CD14-positive monocyte (primary cell): ENCODE measurements around the gene TARBP1. TPM values are rescaled to one million over a fixed set of nuclear protein-coding genes. Genes with fewer than 3 reads are reported as not detected.
A peak's percentile ranks its signal among the peaks of the same experiment; 100 is the strongest.

Experiments
- DNase-seq, 3 donors: peaks; one replicate each; pipeline ENCODE4 v3.0.0-alpha.2; 2011 to 2022
- H2AFZ ChIP-seq: 2 replicates; pipeline ENCODE4 v1.6.0; 2012; ENCODE audit warnings: mild to moderate bottlenecking, low read depth, low read length, inconsistent platforms; ENCODE audit not compliant: insufficient read depth, poor library complexity, severe bottlenecking
- H3K27ac ChIP-seq, 2 donors: 1 replicate in 1 of 2; 2 replicates in 1 of 2; pipeline ENCODE4 v1.5.1; 2012 to 2013; ENCODE audit warnings: low read length in 2 of 2, control low read depth in 1 of 2, inconsistent platforms in 1 of 2, low read depth in 1 of 2, mild to moderate bottlenecking in 1 of 2
- H3K27me3 ChIP-seq, 2 donors: one replicate each; pipeline versions ENCODE4 v1.6.0 to v1.6.1; 2011 to 2013; ENCODE audit warnings: low read length in 2 of 2; ENCODE audit not compliant: control insufficient read depth in 2 of 2, insufficient read depth in 2 of 2
- H3K36me3 ChIP-seq, 2 donors: replicated peaks in 1 of 2; 1 replicate in 1 of 2; 2 replicates in 1 of 2; pipeline versions ENCODE4 v1.5.1 to v1.6.1; 2012 to 2013; ENCODE audit warnings: low read length in 2 of 2, control low read depth in 1 of 2, inconsistent platforms in 1 of 2, mild to moderate bottlenecking in 1 of 2; ENCODE audit not compliant: insufficient read depth in 2 of 2, control insufficient read depth in 1 of 2
- H3K4me1 ChIP-seq, 2 donors: 1 replicate in 1 of 2; 2 replicates in 1 of 2; pipeline versions ENCODE4 v1.5.1 to v1.6.1; 2012 to 2013; ENCODE audit warnings: low read length in 2 of 2, control low read depth in 1 of 2, inconsistent platforms in 1 of 2, mild to moderate bottlenecking in 1 of 2, moderate library complexity in 1 of 2; ENCODE audit not compliant: insufficient read depth in 2 of 2, control insufficient read depth in 1 of 2
- H3K4me2 ChIP-seq: replicated peaks from 2 replicates; pipeline ENCODE3; 2012; ENCODE audit warnings: low read length, moderate library complexity, mild to moderate bottlenecking; ENCODE audit not compliant: poor library complexity, severe bottlenecking; ENCODE audit errors: extremely low read depth
- H3K4me3 ChIP-seq, 3 experiments: fragments of 200-600 bp in 1 of 3; sonication (generic) in 1 of 3; replicated peaks in 1 of 3; 1 replicate in 2 of 3; 2 replicates in 1 of 3; pipeline ENCODE4 v1.5.1; 2011 to 2013; ENCODE audit warnings: low read length in 3 of 3, mild to moderate bottlenecking in 3 of 3, control low read depth in 2 of 3, low read depth in 2 of 3, inconsistent platforms in 1 of 3, moderate library complexity in 1 of 3
- H3K79me2 ChIP-seq: 2 replicates; pipeline ENCODE4 v1.6.0; 2012; ENCODE audit warnings: mild to moderate bottlenecking, control low read depth, inconsistent platforms, low read length, moderate library complexity; ENCODE audit not compliant: insufficient read depth
- H3K9ac ChIP-seq: 2 replicates; pipeline ENCODE4 v1.6.0; 2017; ENCODE audit warnings: low read length, mild to moderate bottlenecking; ENCODE audit not compliant: insufficient read depth, poor library complexity, severe bottlenecking
- H3K9me3 ChIP-seq, 2 donors: replicated peaks in 1 of 2; 1 replicate in 1 of 2; 2 replicates in 1 of 2; pipeline versions ENCODE4 v1.5.1 to v1.6.1; 2012 to 2013; ENCODE audit warnings: low read length in 2 of 2, control low read depth in 1 of 2; ENCODE audit not compliant: control insufficient read depth in 1 of 2, insufficient read depth in 1 of 2
- H4K20me1 ChIP-seq: 2 replicates; pipeline ENCODE4 v1.6.0; 2012; ENCODE audit warnings: mild to moderate bottlenecking, low read length, control low read depth, moderate library complexity; ENCODE audit not compliant: insufficient read depth
- H3K27ac Mint-ChIP-seq, 7 donors: one replicate each; pipeline ENCODE4 v1.8.0; 2020; ENCODE audit warnings: mild to moderate bottlenecking in 7 of 7, mixed read lengths in 7 of 7, moderate library complexity in 6 of 7, inconsistent platforms in 2 of 7
- H3K27me3 Mint-ChIP-seq, 3 donors: one replicate each; pipeline ENCODE4 v1.8.0; 2021 to 2022; ENCODE audit warnings: low read depth in 3 of 3, mild to moderate bottlenecking in 3 of 3, mixed read lengths in 3 of 3, moderate library complexity in 3 of 3, inconsistent platforms in 1 of 3
- H3K36me3 Mint-ChIP-seq, 2 donors: one replicate each; pipeline ENCODE4 v1.8.0; 2020; ENCODE audit warnings: mixed read lengths in 2 of 2, inconsistent platforms in 1 of 2, mild to moderate bottlenecking in 1 of 2
- H3K4me1 Mint-ChIP-seq: one replicate; pipeline ENCODE4 v1.8.0; 2020; ENCODE audit warnings: mild to moderate bottlenecking, mixed read lengths
- H3K4me3 Mint-ChIP-seq, 2 donors: one replicate each; pipeline ENCODE4 v1.8.0; 2020; ENCODE audit warnings: mild to moderate bottlenecking in 2 of 2, mixed read lengths in 2 of 2, moderate library complexity in 1 of 2
- H3K9me3 Mint-ChIP-seq, 7 donors: one replicate each; pipeline ENCODE4 v1.8.0; 2020 to 2022; ENCODE audit warnings: mixed read lengths in 7 of 7, mild to moderate bottlenecking in 6 of 7, moderate library complexity in 6 of 7, inconsistent platforms in 2 of 7
- WGBS: methylation state at CpG from one replicate; pipeline ENCODE4 v1.1.5; 2013; ENCODE audit warnings: missing lambda C conversion rate; ENCODE audit not compliant: insufficient coverage; 5-methylcytosine and 5-hydroxymethylcytosine counted together
- intact Hi-C, 2 donors: fragments of 100-400 bp; cut with micrococcal nuclease; formaldehyde crosslinking; loops; one replicate each; pipeline versions ENCODE4 v1.15.0 to v1.15.1; 2023
- polyA plus RNA-seq, 3 donors: library from polyadenylated mRNA; depleted of rRNA in 1 of 3; unstranded in 2 of 3; stranded (reverse) in 1 of 3; fragments of 300-500 nt in 2 of 3; fragments of >200 nt in 1 of 3; fragmentation: Illumina TruSeq in 2 of 3; gene quantifications; 1 replicate in 2 of 3; 2 replicates in 1 of 3; pipeline ENCODE4 v1.2.3, GENCODE V29; 2012 to 2021
- TF ChIP-seq, protein P1 (sequence below): fragments of 200-600 bp; IDR thresholded peaks from one replicate; pipeline ENCODE4 v1.8.0; 2022; ENCODE audit warnings: antibody characterized with exemption, mild to moderate bottlenecking

TARBP1 gene
- polyA plus RNA-seq, 3 donors, result 1.4 to 30.9 (median 3.2) TPM

DNA sequence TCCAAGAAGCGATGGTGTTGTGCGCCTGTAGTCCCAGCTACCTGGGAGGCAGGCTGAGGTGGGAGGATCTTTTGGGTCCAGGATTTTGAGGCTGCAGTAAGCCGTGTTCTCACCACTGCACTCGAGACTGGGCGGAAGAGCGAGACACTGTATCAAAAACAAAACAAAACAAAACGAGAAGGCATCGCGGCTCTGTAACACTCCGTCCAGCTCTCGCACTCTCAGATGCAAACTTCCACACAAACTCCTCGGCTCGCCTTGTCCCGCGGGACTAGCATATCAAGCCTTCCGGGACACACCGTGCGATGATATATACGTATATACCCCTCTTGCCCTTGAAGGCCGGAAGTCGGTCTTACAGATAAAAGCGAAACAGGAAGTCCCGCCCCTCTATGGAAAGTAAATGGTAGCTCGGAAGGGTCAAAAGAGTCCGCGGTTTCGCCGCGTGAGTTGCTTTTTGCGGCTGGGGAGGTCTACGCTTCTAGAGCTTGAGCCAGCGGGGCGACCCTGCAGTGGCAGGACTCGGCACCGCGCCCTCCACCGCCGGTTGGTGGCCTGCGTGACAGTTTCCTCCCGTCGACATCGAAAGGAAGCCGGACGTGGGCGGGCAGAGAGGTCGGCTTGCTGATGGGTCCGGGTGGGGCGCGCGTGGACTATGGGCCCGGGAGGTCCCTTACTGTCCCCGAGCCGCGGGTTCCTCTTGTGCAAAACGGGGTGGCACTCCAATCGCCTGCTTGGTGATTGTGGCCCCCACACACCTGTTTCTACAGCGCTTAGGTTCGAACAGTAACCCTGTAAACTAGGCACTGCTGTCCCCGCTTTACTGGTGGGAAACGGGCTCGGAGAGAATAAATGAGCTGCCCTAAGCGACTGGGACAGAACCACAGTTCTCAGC, 105.7 kb downstream of the TARBP1 start, which contains the start of gene COA6:
Gene COA6, plus strand, starts transcription at position 393 of the 895 bp plus-strand sequence. Its CDS starts 11 bp downstream, at position 404.
- Mint-ChIP-seq H3K27ac (peak within 1 kb of the TSS; percentile 98 to 99 (median 99)), H3K36me3 (peaks cover 31 to 32% of the 10 kb centered on the region in 2 donors), H3K9me3 (peaks cover 0 to 2% (median 0%) of the 10 kb centered on the region in 7 donors), H3K27me3 (peaks cover 0 to 4% (median 0%) of the 10 kb centered on the region in 3 donors), H3K4me3 (peak within 1 kb of the TSS; percentile 90 to 98), H3K4me1 (peaks cover 29% of the 10 kb centered on the region)
- DNase-seq, result peak; percentile 92 to 95 (median 94)
- Histone ChIP-seq H2AFZ (peak within 1 kb of the TSS; percentile 90), H3K4me2 (peak within 1 kb of the TSS; percentile 87), H3K27me3 (no peaks in the 10 kb centered on the region), H3K27ac (peak within 1 kb of the TSS; percentile 98 to 99), H3K9me3 (no peaks in the 10 kb centered on the region), H4K20me1 (no peaks in the 10 kb centered on the region), H3K4me1 (peaks cover 17 to 30% of the 10 kb centered on the region in 2 donors), H3K36me3 (peaks cover 29 to 34% of the 10 kb centered on the region in 2 donors), H3K79me2 (peaks cover 31% of the 10 kb centered on the region), H3K9ac (peak within 1 kb of the TSS; percentile 90), H3K4me3 (peak within 1 kb of the TSS; percentile 91 to 93 (median 92))
- whole genome bisulfite sequencing, result under 1% methylated on average over 59 of the region's 62 CpGs
- intact Hi-C loops, result loop anchor here (5.0 kb wide), 1 partner anchor 46 kb away; no protein-coding TSS in a partner anchor
- TF ChIP-seq, protein P1, sequence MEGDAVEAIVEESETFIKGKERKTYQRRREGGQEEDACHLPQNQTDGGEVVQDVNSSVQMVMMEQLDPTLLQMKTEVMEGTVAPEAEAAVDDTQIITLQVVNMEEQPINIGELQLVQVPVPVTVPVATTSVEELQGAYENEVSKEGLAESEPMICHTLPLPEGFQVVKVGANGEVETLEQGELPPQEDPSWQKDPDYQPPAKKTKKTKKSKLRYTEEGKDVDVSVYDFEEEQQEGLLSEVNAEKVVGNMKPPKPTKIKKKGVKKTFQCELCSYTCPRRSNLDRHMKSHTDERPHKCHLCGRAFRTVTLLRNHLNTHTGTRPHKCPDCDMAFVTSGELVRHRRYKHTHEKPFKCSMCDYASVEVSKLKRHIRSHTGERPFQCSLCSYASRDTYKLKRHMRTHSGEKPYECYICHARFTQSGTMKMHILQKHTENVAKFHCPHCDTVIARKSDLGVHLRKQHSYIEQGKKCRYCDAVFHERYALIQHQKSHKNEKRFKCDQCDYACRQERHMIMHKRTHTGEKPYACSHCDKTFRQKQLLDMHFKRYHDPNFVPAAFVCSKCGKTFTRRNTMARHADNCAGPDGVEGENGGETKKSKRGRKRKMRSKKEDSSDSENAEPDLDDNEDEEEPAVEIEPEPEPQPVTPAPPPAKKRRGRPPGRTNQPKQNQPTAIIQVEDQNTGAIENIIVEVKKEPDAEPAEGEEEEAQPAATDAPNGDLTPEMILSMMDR, result no peak

DNA sequence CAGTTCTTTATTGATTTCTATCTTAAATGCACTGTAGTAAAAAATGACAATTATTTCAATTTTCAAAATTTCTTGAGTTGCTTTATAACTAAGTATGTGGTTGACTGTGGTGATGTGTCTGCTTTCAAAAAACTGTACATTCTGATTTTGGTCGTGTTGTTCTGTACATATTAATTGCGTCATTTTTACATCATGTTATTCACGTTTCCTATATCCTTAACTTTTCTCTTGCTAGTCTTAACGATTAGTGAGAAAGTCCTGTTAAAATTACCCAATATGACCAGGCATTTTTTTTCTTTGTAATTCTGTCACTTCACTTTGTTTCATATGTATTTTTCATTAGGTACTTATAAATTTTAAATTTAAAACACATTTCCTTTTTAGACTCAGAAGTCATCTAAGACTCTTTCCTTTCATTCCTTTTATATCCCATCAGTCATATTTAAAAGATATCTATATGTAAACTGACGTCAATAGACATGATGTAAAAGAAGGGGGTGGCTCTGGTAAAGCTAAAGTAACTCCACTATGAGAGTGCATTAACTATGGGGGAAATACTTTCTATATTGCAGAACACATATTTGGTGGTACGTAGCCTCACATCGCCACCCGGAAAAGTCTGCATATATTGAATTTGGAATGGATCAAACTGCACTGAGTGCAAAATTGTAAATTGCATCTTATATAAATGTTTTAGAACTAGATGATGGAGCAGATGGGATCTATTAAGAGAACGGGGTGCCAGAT, 106.8 kb downstream of the TARBP1 start:
- Histone ChIP-seq H3K9ac (peak overlapping the region; percentile 90), H3K9me3 (no peaks in the 10 kb centered on the region), H3K4me2 (peak overlapping the region; percentile 87), H3K4me3 (peak overlapping the region; percentile 91 to 93 (median 92)), H4K20me1 (no peaks in the 10 kb centered on the region), H3K4me1 (peaks cover 17 to 30% of the 10 kb centered on the region in 2 donors), H3K36me3 (peaks cover 18 to 23% of the 10 kb centered on the region in 2 donors), H3K27me3 (no peaks in the 10 kb centered on the region), H2AFZ (peak overlapping the region; percentile 90), H3K27ac (peak overlapping the region in 1 of 2 donors; percentile 98), H3K79me2 (peaks cover 29% of the 10 kb centered on the region)
- peak in 1 of 3 donors; percentile 33 for DNase-seq
- 27% methylated on average over 2 of the region's 9 CpGs for WGBS
- peaks cover 29% of the 10 kb centered on the region for H3K4me1 Mint-ChIP-seq
- intact Hi-C loops, result loop anchor here (5.0 kb wide), 1 partner anchor 45 kb away; no protein-coding TSS in a partner anchor
- peak overlapping the region in 6 of 7 donors; percentile 98 to 99 (median 99) for H3K27ac Mint-ChIP-seq
- TF ChIP-seq, protein P1, result no peak
- peaks cover 0 to 2% (median 0%) of the 10 kb centered on the region in 7 donors for H3K9me3 Mint-ChIP-seq
- H3K4me3 Mint-ChIP-seq, result peak overlapping the region; percentile 90 to 98
- H3K27me3 Mint-ChIP-seq, result peaks cover 0 to 4% (median 0%) of the 10 kb centered on the region in 3 donors
- H3K36me3 Mint-ChIP-seq, result peaks cover 19 to 21% of the 10 kb centered on the region in 2 donors
